ENCODE results near the gene ADCY5.

Gene ADCY5

GRCh38 chr3:123457841-123458240 lies 9.0 kb upstream of the ADCY5 start:
- no peak for DNase-seq

DNA sequence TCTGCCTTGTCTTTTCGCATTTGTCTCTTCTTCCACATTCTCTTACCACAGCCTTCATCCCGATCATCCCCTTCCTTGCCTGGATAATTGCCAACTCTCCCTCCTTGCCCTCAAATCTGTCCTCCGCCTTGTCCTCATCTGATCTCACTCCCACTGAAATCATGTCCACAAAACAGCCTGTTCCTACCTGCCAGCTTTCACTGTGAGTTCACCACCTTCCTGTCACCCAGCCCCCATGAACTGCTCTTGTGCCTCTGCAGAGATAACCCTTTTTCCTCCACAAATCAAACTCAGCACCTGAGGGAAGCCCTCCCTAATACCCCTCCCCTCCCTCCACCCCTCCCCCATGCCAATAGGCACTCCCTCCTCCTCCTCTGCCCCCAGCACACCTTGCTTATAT lies 4.8 kb upstream of the ADCY5 start:
- no peak for DNase-seq

GRCh38 chr3:123451186-123451585 lies 2.3 kb upstream of the ADCY5 start:
- no peak for DNase-seq

- DNase-seq, result no peak
Observed at GRCh38 chr3:123449997-123450604, 1.2 kb upstream of the ADCY5 start.

- peak; percentile 20 for DNase-seq
Observed at GRCh38 chr3:123449102-123449996, 459 bp upstream of the ADCY5 start.

DNA sequence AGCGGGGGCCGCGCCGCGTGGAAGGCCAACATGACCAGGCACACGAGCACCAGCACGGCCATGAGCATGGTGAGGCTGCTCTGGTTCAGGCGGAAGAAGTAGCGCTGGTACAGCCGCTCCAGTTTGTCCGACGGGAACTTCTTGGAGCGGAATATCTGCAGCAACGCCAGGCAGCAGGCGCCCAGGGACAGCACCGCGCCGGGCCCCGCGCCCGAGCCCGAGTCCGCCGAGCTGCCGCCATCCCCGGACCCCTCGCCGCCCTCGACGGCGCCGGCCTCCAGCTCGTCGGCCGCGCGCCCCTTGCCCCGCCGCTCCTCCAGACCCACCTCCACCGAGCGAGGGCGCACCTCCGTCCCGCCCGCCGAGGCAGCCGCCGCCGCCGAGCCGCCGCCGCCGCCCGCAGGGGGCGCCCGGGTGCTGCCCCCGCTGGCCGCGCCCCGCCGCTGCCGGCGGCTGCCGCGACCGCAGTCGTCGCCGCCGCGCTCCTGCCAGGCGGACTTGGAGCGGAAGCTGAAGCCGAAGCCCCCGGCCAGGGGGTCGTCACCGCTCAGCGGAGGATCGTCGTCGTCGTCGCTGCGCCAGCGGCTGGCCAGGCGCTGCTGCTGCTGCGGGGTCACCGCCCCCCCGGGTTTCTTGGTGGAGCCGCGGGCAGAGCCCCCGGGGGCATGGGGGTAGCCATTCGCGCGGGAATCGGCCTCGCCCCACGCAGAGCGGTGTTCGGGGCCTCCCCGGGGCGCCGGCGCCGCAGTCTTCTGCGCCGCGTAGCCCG lies 957 bp downstream of the ADCY5 start:
- peak; percentile 53 for DNase-seq

DNA sequence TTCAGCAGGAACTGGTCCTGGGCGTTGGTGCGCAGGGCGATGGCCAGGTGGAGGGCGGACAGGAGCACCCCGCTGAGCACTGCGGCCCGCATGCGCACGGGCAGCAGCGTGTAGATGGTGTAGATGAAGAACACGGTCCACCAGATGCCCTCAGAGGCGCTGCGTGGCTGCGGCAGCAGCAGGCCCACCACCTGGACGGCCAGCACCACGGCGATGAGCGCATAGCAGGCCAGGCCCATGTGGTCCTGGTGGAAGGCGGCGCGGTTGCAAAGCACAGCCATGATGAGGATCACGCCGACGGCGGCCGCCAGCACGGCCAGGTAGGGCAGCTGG lies 1.5 kb downstream of the ADCY5 start:
- DNase-seq, result no peak

GRCh38 chr3:123446610-123447109 lies 2.2 kb downstream of the ADCY5 start:
- no peak for DNase-seq

GRCh38 chr3:123446210-123446609 lies 2.7 kb downstream of the ADCY5 start:
- no peak for DNase-seq

DNA sequence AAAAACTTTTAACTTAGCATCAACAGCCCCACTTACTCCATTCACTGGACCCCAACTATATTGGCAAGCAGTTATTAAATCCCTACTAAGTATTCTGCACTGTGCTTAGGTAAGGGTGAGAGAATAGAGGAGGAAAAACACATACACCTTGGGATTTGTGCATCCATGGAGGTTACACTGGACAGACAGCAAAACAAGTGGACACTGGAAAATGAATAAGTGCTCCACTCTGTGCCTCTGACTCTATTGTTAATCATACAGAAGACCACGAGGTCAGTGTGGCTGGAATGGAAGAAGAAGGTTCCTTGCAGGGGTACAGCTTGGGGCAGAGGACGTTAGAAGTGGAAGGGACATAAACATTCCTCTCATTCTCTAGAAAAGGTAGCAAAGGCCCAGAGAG lies 3.2 kb downstream of the ADCY5 start:
- no peak for DNase-seq

GRCh38 chr3:123444744-123445143 lies 4.1 kb downstream of the ADCY5 start:
- no peak for DNase-seq

- no peak for DNase-seq
Observed at GRCh38 chr3:123444023-123444422, 4.9 kb downstream of the ADCY5 start.

DNA sequence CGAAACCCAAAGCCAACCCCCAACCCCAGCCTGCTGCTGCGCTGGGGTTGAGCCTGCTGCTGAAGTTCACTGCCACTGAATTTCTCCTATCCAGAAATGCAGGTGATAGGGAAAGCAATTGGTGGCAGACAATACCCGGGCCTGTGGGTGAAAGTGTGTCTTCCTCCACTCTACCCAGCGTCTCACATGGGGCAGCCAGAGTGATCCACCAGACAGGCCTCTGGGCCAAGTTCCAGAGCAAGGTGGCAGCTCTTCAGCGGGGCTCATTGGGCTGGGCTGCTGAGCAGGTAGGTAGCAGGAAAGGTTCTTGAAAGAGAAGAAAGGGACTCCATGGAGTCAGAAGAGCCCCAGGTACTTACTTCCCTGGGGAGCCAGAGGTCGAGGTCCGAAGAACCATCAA lies 6.0 kb downstream of the ADCY5 start:
- no peak for DNase-seq

- DNase-seq, result no peak
Observed at GRCh38 chr3:123442125-123442524, 6.8 kb downstream of the ADCY5 start.

- no peak for DNase-seq
Observed at GRCh38 chr3:123439806-123440580, 8.9 kb downstream of the ADCY5 start.

- DNase-seq, result no peak
Observed at GRCh38 chr3:123432832-123433523, 15.9 kb downstream of the ADCY5 start.

- no peak for DNase-seq
Observed at GRCh38 chr3:123431658-123432324, 17.1 kb downstream of the ADCY5 start.

- no peak for DNase-seq
Observed at GRCh38 chr3:123431007-123431657, 17.8 kb downstream of the ADCY5 start.

DNA sequence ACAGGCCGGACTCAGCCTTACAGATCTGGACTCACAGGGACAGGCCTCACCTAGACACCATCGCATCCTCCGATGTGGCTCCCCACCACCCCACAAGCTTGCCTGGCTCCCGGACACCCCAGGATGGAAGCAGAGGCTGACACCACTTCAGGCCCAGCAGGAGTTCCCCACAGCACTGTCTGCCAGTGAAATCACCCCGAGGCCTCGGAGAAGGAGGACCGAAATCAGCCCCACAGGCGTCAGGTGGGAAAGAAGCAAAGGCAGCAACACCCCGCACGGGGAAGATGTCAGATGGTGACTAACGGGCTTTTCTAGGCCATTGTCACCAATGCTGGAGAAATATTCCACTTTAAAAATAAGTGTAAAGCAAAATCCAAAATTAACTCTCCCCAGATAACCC lies 18.6 kb downstream of the ADCY5 start:
- DNase-seq, result no peak

DNA sequence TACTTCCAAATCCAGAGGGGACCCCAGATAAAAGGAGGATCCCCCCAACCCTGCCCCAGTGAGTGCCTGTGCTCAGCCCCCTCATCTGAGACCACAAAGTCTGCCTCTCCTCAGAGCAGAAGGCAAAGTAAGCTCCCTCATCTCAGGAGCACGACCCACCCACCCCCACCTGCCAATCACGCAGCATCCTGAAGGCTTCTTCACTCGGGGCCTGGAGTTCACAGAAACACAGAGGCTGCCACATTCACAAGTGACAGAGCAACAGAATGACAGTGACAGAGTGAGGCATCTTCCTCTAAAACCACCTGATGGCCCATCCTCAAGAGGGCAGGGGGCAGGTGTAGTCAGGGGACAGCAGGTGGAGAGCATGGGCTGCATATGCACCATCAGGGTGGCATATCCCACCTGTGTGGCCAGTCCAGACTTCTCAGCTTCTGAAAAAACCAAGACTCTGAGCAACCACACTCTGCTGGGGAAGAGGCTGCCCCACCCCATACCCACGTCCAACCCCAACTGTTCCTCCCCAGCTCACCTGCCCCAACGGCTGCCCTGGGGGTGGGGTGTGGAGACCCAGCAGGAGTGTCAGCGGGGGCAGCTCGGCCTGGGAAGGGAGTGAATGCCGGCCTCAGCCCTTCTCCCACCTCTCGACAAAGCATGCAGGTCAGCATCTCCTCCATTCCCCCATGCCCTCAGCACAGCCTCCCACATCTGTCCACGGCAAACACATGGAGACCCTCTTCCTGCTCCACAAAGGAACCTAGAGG lies 19.3 kb downstream of the ADCY5 start:
- no peak for DNase-seq
